Thoracic aorta (tissue), 2 donors: ENCODE results near the gene VDR. TPM values are rescaled to one million over a fixed set of nuclear protein-coding genes. Genes with fewer than 3 reads are reported as not detected.
A peak's percentile ranks its signal among the peaks of the same experiment; 100 is the strongest.

Experiments used
- ATAC-seq: fragments of 150-250 bp; one replicate; pipeline ENCODE4 v1.8.0; 2017; ENCODE audit warnings: low read depth; ENCODE audit not compliant: insufficient number of reproducible peaks, low FRiP score
- DNase-seq: peaks from one replicate; pipeline ENCODE4 v3.0.0-alpha.2; 2020; ENCODE audit warnings: low spot score
- H3K27ac ChIP-seq, 2 donors: fragments of 200-600 bp; sonication (generic); 1 replicate in 1 of 2; 2 replicates in 1 of 2; pipeline ENCODE4 v1.5.1; 2016; ENCODE audit warnings: mild to moderate bottlenecking in 2 of 2, moderate library complexity in 2 of 2
- H3K27me3 ChIP-seq: fragments of 200-600 bp; sonication (generic); replicated peaks from 2 replicates; pipeline ENCODE4 v1.6.0; 2016; ENCODE audit warnings: mild to moderate bottlenecking; ENCODE audit not compliant: insufficient read depth
- H3K36me3 ChIP-seq: fragments of 200-600 bp; sonication (generic); one replicate; pipeline ENCODE4 v1.5.1; 2016
- H3K4me1 ChIP-seq, 2 donors: fragments of 200-600 bp; sonication (generic); 1 replicate in 1 of 2; 2 replicates in 1 of 2; pipeline versions ENCODE4 v1.5.1 to v1.6.0; 2016; ENCODE audit warnings: low read depth in 2 of 2, mild to moderate bottlenecking in 1 of 2; ENCODE audit not compliant: control insufficient read depth in 1 of 2
- H3K4me3 ChIP-seq: fragments of 200-600 bp; sonication (generic); 2 replicates; pipeline ENCODE4 v1.5.1; 2016; ENCODE audit warnings: mild to moderate bottlenecking
- H3K9me3 ChIP-seq: fragments of 200-600 bp; sonication (generic); 2 replicates; pipeline ENCODE4 v1.5.1; 2016
- total RNA-seq, 2 donors: library from RNA; depleted of rRNA; stranded (reverse); fragments of >200 nt; gene quantifications; one replicate each; pipeline versions ENCODE4 v1.1.0 to v1.2.3, GENCODE V29; 2016
- TF ChIP-seq, protein P1 (sequence below): fragments of 200-600 bp; sonication (generic); IDR thresholded peaks from one replicate; pipeline ENCODE4 v1.5.1; 2019; ENCODE audit warnings: antibody characterized with exemption

The VDR gene
- total RNA-seq, 2 donors from 2014 or later, result 6.8 to 10.3 TPM

- ATAC-seq, result peak; percentile 29
- H3K36me3 ChIP-seq, result no peaks in the 10 kb centered on the region
- peaks cover 68 to 81% of the 10 kb centered on the region in 2 donors for H3K4me1 ChIP-seq
- TF ChIP-seq, protein P1, sequence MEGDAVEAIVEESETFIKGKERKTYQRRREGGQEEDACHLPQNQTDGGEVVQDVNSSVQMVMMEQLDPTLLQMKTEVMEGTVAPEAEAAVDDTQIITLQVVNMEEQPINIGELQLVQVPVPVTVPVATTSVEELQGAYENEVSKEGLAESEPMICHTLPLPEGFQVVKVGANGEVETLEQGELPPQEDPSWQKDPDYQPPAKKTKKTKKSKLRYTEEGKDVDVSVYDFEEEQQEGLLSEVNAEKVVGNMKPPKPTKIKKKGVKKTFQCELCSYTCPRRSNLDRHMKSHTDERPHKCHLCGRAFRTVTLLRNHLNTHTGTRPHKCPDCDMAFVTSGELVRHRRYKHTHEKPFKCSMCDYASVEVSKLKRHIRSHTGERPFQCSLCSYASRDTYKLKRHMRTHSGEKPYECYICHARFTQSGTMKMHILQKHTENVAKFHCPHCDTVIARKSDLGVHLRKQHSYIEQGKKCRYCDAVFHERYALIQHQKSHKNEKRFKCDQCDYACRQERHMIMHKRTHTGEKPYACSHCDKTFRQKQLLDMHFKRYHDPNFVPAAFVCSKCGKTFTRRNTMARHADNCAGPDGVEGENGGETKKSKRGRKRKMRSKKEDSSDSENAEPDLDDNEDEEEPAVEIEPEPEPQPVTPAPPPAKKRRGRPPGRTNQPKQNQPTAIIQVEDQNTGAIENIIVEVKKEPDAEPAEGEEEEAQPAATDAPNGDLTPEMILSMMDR, result no peak
- no peaks in the 10 kb centered on the region for H3K9me3 ChIP-seq
- DNase-seq, result peak; percentile 68
- peak within 1 kb of the TSS; percentile 98 to 99 for H3K27ac ChIP-seq
- H3K27me3 ChIP-seq, result no peaks in the 10 kb centered on the region
- H3K4me3 ChIP-seq, result peak within 1 kb of the TSS; percentile 90
Observed at GRCh38 chr12:47819896-47820630, 84.7 kb downstream of the VDR start, which contains the start of gene HDAC7. HDAC7 (minus strand) TSS chr12:47819903; CDS start chr12:47819785, 118 bp downstream.

DNA sequence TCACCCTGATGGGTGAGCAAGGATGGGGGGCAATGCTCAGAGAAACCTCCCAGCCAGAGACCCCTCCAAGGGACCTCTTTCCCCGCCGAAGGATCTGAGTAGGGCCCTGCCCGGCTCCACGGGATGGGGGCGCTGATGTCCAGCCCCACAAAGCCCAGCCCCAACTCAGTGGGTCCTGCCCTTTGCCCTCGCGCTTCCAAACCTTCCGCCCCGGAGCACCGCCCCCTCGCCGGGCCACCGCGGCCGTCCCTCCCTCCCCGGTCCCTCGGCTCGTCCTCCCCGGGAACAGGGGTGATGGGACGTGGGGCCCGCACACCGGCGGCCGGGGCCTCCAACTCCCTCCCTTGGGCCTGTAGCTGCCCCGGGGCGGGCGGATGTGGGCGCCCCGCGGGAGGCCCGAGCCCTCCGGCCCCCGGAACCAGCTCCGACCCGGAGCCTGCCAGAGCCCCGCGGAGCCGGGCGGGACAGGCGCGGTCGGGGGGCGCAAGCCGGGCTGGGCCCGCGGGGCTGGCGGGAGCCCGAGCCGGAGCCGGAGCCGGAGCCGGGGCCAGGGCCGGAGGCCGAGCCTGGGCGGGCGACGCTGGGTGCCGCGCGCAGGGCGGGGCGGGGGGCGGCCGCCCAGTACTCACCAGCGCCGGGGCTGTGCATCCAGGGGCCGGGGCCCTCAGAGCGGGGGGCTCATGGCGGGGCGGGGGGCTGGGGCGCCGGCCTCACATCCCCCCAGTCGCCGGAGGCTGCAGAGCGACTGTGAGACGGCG, 85.5 kb downstream of the VDR start:
- H3K27me3 ChIP-seq, result no peaks in the 10 kb centered on the region
- H3K4me1 ChIP-seq, result peaks cover 70 to 81% of the 10 kb centered on the region in 2 donors
- peak overlapping the region; percentile 98 to 99 for H3K27ac ChIP-seq
- TF ChIP-seq, protein P1, result no peak
- no peaks in the 10 kb centered on the region for H3K9me3 ChIP-seq
- DNase-seq (no peak), ATAC-seq (no peak)
- H3K36me3 ChIP-seq, result no peaks in the 10 kb centered on the region
- peak overlapping the region; percentile 90 for H3K4me3 ChIP-seq

DNA sequence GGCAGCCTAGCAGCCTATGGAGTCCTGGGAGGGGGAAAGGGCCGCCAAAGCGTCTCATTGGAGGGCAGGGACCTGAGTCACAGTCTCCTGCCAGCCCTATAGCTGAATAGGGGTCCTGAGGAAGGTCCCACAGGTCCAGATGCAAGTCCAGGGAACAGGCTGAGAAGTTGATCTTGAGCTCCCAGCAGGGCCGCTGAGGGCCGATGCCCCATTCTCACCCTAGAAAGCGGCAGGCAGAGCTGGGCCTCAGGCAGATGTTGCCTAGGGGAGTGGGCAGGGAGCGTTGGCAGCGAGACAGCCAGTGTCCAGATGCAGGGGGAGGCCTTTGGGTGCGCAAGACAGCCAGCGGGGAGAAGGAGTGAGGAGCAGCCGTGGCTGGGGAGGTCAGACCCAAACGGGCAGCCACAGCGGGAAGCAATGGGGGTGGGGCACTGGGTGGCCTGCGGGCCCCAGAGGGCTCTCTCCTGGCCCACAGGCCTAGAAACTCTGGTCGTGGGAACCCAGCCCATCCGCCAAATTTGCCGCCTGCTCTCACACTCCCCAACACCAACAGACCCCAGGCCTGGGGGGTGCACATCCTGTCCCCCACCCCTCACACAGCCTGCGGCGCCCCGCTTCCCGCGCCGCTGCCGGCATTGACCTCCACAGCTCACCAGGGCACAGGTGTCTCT, 86.2 kb downstream of the VDR start:
- TF ChIP-seq, protein P1, result no peak
- H3K36me3 ChIP-seq, result no peaks in the 10 kb centered on the region
- ATAC-seq (no peak), DNase-seq (no peak)
- peak overlapping the region; percentile 98 to 99 for H3K27ac ChIP-seq
- H3K4me1 ChIP-seq, result peaks cover 70 to 81% of the 10 kb centered on the region in 2 donors
- H3K9me3 ChIP-seq, result no peaks in the 10 kb centered on the region
- H3K4me3 ChIP-seq, result peak overlapping the region; percentile 90
- H3K27me3 ChIP-seq, result no peaks in the 10 kb centered on the region

- TF ChIP-seq, protein P1, result no peak
- Histone ChIP-seq H3K36me3 (no peaks in the 10 kb centered on the region), H3K27ac (peak overlapping the region; percentile 98 to 99), H3K9me3 (no peaks in the 10 kb centered on the region), H3K27me3 (no peaks in the 10 kb centered on the region), H3K4me1 (peaks cover 71 to 81% of the 10 kb centered on the region in 2 donors), H3K4me3 (peak overlapping the region; percentile 90)
- ATAC-seq (no peak), DNase-seq (no peak)
Observed at GRCh38 chr12:47818007-47818376, 86.8 kb downstream of the VDR start.
